Body of pancreas (tissue), 4 donors: Measurements from ENCODE around the gene TNNI3. TPM values are rescaled to one million over a fixed set of nuclear protein-coding genes. Genes with fewer than 3 reads are reported as not detected.

Experiments
- ATAC-seq: fragments of 150-250 bp; one replicate; pipeline ENCODE4 v1.9.1; 2016
- DNase-seq, 4 donors: peaks; one replicate each; pipeline ENCODE4 v3.0.0-alpha.2; 2019
- H3K27ac ChIP-seq, 4 donors: fragments of 200-600 bp; sonication (generic); 1 replicate in 3 of 4; 2 replicates in 1 of 4; pipeline versions ENCODE4 v1.5.1 to v1.6.1; 2016 to 2019; ENCODE audit warnings: mild to moderate bottlenecking in 1 of 4, mixed read lengths in 1 of 4, moderate library complexity in 1 of 4
- H3K27me3 ChIP-seq, 2 donors: fragments of 200-600 bp; sonication (generic); one replicate each; pipeline ENCODE4 v1.6.0; 2016; ENCODE audit warnings: mild to moderate bottlenecking in 1 of 2
- H3K36me3 ChIP-seq, 2 donors: fragments of 200-600 bp; sonication (generic); replicated peaks in 1 of 2; 2 replicates each; pipeline ENCODE4 v1.5.1; 2016; ENCODE audit warnings: low read depth in 2 of 2; ENCODE audit not compliant: insufficient read depth in 1 of 2
- H3K4me1 ChIP-seq: fragments of 200-600 bp; sonication (generic); one replicate; pipeline ENCODE4 v1.6.0; 2016
- H3K4me3 ChIP-seq, 2 donors: fragments of 200-600 bp; sonication (generic); 1 replicate in 1 of 2; 2 replicates in 1 of 2; pipeline ENCODE4 v1.5.1; 2016 to 2019
- H3K9me3 ChIP-seq, 3 donors: fragments of 200-600 bp; sonication (generic); 1 replicate in 2 of 3; 2 replicates in 1 of 3; pipeline ENCODE4 v1.5.1; 2016
- CTCF ChIP-seq, 7 experiments: fragments of 450-650 bp in 4 of 7; fragments of 200-600 bp in 3 of 7; sonication (generic) in 3 of 7; IDR thresholded peaks; one replicate each; pipeline ENCODE4 v1.5.1; 2016 to 2019; ENCODE audit warnings: antibody characterized with exemption in 7 of 7
- POLR2A ChIP-seq, 3 donors: fragments of 450-650 bp; IDR thresholded peaks; one replicate each; pipeline ENCODE4 v1.6.1; 2016; ENCODE audit warnings: antibody characterized with exemption in 3 of 3, mild to moderate bottlenecking in 2 of 3
- WGBS, 2 donors: methylation state at CpG; one replicate each; pipeline ENCODE4 v1.1.5; 2017; 5-methylcytosine and 5-hydroxymethylcytosine counted together
- intact Hi-C: fragments of 100-400 bp; cut with DNase I; formaldehyde crosslinking; loops from one replicate; pipeline ENCODE4 v1.15.1; 2023
- total RNA-seq, 2 donors: library from RNA; depleted of rRNA; stranded (reverse); fragments of >200 nt; gene quantifications; one replicate each; pipeline ENCODE4 v1.1.0, GENCODE V29; 2016

Gene TNNI3
- total RNA-seq, 2 donors from 2014 or later, result not detected

- 0 to 1% methylated on average over 25 to 34 of the region's 44 CpGs for WGBS, 2 donors
- Histone ChIP-seq H3K36me3 (no peaks in the 10 kb centered on the region), H3K27ac (peak overlapping the region; percentile 62 to 76 (median 70)), H3K9me3 (no peaks in the 10 kb centered on the region), H3K27me3 (no peaks in the 10 kb centered on the region), H3K4me3 (peak overlapping the region; percentile 33 to 73), H3K4me1 (peaks cover 47% of the 10 kb centered on the region)
- intact Hi-C loops, result no loop called here
- TF ChIP-seq CTCF (IDR thresholded peaks at IDR 0.05), result peak in 2 of 7 experiments; percentile 9 to 33
- peak in 2 of 3 donors; percentile 58 to 62 for TF ChIP-seq POLR2A (IDR thresholded peaks at IDR 0.05)
- peak; percentile 97 for ATAC-seq
- DNase-seq, result peak; percentile 98 to 99 (median 99)
Observed at GRCh38 chr19:55117663-55118391, 39.7 kb downstream of the TNNI3 start.

- Histone ChIP-seq H3K27ac (peak within 1 kb of the TSS; percentile 62 to 78 (median 70)), H3K4me1 (peaks cover 48% of the 10 kb centered on the region), H3K9me3 (no peaks in the 10 kb centered on the region), H3K4me3 (peak within 1 kb of the TSS; percentile 71 to 73), H3K36me3 (no peaks in the 10 kb centered on the region), H3K27me3 (no peaks in the 10 kb centered on the region)
- WGBS, 2 donors, result 0% methylated on average over 17 to 43 of the region's 97 CpGs
- DNase-seq, result peak; percentile 28 to 38 (median 35)
- peak; percentile 10 for ATAC-seq
- intact Hi-C loops, result no loop called here
- TF ChIP-seq CTCF (IDR thresholded peaks at IDR 0.05) (no peak), POLR2A (IDR thresholded peaks at IDR 0.05) (peak in 2 of 3 donors; percentile 10 to 24)
Observed at GRCh38 chr19:55116859-55117662, 40.5 kb downstream of the TNNI3 start, which contains the start of gene PPP1R12C. TSS of gene PPP1R12C (minus strand) at chr19:55117637. CDS start at chr19:55117543, 94 bp downstream.

GRCh38 chr19:55116232-55116858 is 41.2 kb downstream of the TNNI3 start:
- ATAC-seq (no peak), DNase-seq (peak; percentile 33 to 67 (median 42))
- peak in 1 of 3 donors; percentile 48 for TF ChIP-seq POLR2A (IDR thresholded peaks at IDR 0.05)
- TF ChIP-seq CTCF (IDR thresholded peaks at IDR 0.05), result no peak
- Histone ChIP-seq H3K9me3 (no peaks in the 10 kb centered on the region), H3K36me3 (no peaks in the 10 kb centered on the region), H3K4me3 (peak overlapping the region; percentile 58 to 71), H3K27me3 (no peaks in the 10 kb centered on the region), H3K4me1 (peaks cover 48% of the 10 kb centered on the region), H3K27ac (peak overlapping the region; percentile 37 to 78 (median 65))
- 2 to 3% methylated on average over 25 of the region's 25 CpGs for WGBS, 2 donors
- intact Hi-C loops, result no loop called here

GRCh38 chr19:55115446-55116065 is 42.0 kb downstream of the TNNI3 start:
- H3K27me3 ChIP-seq, result no peaks in the 10 kb centered on the region
- 58 to 62% methylated on average over 13 of the region's 13 CpGs for WGBS, 2 donors
- H3K4me1 ChIP-seq, result peaks cover 48% of the 10 kb centered on the region
- intact Hi-C loops, result no loop called here
- TF ChIP-seq CTCF (IDR thresholded peaks at IDR 0.05) (no peak), POLR2A (IDR thresholded peaks at IDR 0.05) (no peak)
- ATAC-seq, result no peak
- no peak overlapping the region for H3K4me3 ChIP-seq
- H3K36me3 ChIP-seq, result no peaks in the 10 kb centered on the region
- DNase-seq, result no peak
- H3K9me3 ChIP-seq, result no peaks in the 10 kb centered on the region
- H3K27ac ChIP-seq, result peak overlapping the region in 2 of 4 donors; percentile 71 to 78
